K562 treated with DMSO at 1 percent for 4 hours (cell line): ENCODE data around the gene KRT25. TPM values are rescaled to one million over a fixed set of nuclear protein-coding genes. Genes with fewer than 3 reads are reported as not detected.

Experiments
- total RNA-seq: library from RNA; unstranded; fragments of 300-600 nt; gene quantifications from 2 replicates; pipeline ENCODE4 v1.2.3, GENCODE V29; 2022; ENCODE audit not compliant: insufficient read depth

The KRT25 gene
- not detected in 2 replicates for total RNA-seq

GRCh38 chr17:40755231-40755630, at the start of gene KRT25:
Gene KRT25, minus strand, starts transcription at chr17:40755331. Its CDS starts 60 bp downstream, at chr17:40755271.

GRCh38 chr17:40799859-40800258, 44.7 kb upstream of the KRT25 start, which contains the start of gene KRT28:
Gene KRT28, minus strand, starts transcription at chr17:40799959. Its CDS starts 66 bp downstream, at chr17:40799893.

GRCh38 chr17:40782450-40782849, 27.3 kb upstream of the KRT25 start, which contains the start of gene KRT27:
Gene KRT27, minus strand, starts transcription at chr17:40782550. Its CDS starts 57 bp downstream, at chr17:40782493.

GRCh38 chr17:40772101-40772500, 17.0 kb upstream of the KRT25 start, which contains the start of gene KRT26:
Gene KRT26, minus strand, starts transcription at chr17:40772201. Its CDS starts 88 bp downstream, at chr17:40772113.

GRCh38 chr17:40703652-40704051, 51.5 kb downstream of the KRT25 start, which contains the start of gene KRT24:
Gene KRT24, minus strand, starts transcription at chr17:40703752. Its CDS starts 59 bp downstream, at chr17:40703693.

Other genes starting within 250 kb of the KRT25 start
- gene CCR7, start 189.9 kb downstream of the KRT25 start, total RNA-seq = 0.38 TPM in 1 of 2 replicates, not detected in the other
- 58.8 and 60.4 TPM in 2 replicates for gene SMARCE1, start 107.5 kb downstream of the KRT25 start, total RNA-seq
- gene KRT222, start 90.2 kb downstream of the KRT25 start, total RNA-seq = not detected in 2 replicates
- not detected in 2 replicates for gene KRT24, start 51.6 kb downstream of the KRT25 start, total RNA-seq
- not detected in 2 replicates for gene KRT26, start 16.9 kb upstream of the KRT25 start, total RNA-seq
- gene KRT27, start 27.2 kb upstream of the KRT25 start, total RNA-seq = not detected in 2 replicates
- not detected in 2 replicates for gene KRT28, start 44.6 kb upstream of the KRT25 start, total RNA-seq
- 46.6 and 60.8 TPM in 2 replicates for gene KRT10, start 67.3 kb upstream of the KRT25 start, total RNA-seq
- gene KRT12, start 111.9 kb upstream of the KRT25 start, total RNA-seq = 5.7 and 8.8 TPM in 2 replicates
- not detected in 2 replicates for gene KRT20, start 129.9 kb upstream of the KRT25 start, total RNA-seq
- not detected in 2 replicates for gene KRT23, start 182.3 kb upstream of the KRT25 start, total RNA-seq
- gene KRT39, start 211.6 kb upstream of the KRT25 start, total RNA-seq = not detected in 2 replicates
- not detected in 2 replicates for gene KRT40, start 229.0 kb upstream of the KRT25 start, total RNA-seq
- not detected in 2 replicates for gene KRTAP3-3, start 238.8 kb upstream of the KRT25 start, total RNA-seq
- gene KRTAP3-2, start 244.6 kb upstream of the KRT25 start, total RNA-seq = not detected in 2 replicates